Measurements from ENCODE around the gene PRR14. TPM values are rescaled to one million over a fixed set of nuclear protein-coding genes. Genes with fewer than 3 reads are reported as not detected.

The PRR14 gene
- polyA plus RNA-seq, 1 of the 3 experiments (the other 2 are of a cell fraction), result 13.5 TPM

DNA sequence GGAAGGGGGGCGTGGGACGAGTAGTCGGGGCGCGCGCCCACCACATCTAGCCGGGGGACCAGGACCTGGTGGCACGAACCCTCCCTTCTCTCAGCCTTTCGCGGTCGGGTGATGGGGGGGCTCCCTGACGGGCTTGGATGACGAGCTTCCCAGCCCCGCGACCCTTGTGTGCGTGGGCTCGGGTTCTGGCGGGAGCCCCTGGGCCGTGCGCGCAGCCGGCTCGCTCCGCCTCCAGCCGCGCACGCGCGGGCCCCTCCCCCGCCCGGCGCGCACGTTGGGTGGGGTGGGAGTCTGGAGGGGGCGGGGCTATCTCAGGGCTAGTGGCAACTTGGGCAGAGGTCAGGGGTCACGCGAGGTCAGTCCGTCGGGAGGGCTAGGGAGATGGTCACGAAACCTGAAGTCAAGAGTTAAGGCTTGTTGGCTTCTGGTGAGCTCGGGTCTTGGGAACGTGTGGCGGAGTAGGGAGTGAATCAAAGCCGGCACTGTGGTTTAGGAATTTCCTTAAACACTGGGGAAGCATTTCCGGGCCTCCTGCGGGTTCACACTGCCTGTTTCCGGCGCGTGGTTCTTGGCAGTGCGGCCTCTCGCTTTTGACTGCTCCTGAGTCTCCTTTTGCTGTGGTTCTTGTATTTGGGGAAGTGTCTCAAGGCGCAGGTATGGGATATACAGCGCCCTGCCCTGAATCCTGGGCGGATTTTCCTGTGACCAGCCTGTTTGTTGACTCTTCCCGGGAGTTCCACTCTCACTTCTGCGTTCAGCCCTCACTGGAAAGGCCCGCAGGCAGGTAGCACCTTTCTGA, 48.3 kb downstream of the PRR14 start, which contains the start of gene SRCAP:
TSS of gene SRCAP (plus strand) at position 356 of the 799 bp plus-strand sequence. CDS start 1,654 bp downstream, outside the sequence.
- no peaks in the 10 kb centered on the region for H3K9me2 ChIP-seq
- H4K20me1 ChIP-seq (ENCODE audit: insufficient read depth), result peaks cover 12% of the 10 kb centered on the region
- H3K4me2 ChIP-seq, result peak within 1 kb of the TSS; percentile 75
- DNase-seq, result peak; percentile 97
- peaks cover 49% of the 10 kb centered on the region for H3K79me2 ChIP-seq (ENCODE audit: insufficient read depth)
- H3K27ac ChIP-seq (ENCODE audit: low read depth in 2 of 2, low read length in 1 of 2), result peak within 1 kb of the TSS; percentile 99 to 100
- 1% methylated on average over 25 of the region's 57 CpGs for WGBS (ENCODE audit: low lambda C conversion rate)
- ChIA-PET CTCF (interaction anchor here (0.8 to 1.3 kb wide), 2 partner anchors 40 to 197 kb away, joined by 3 to 4 read pairs; partner anchors contain the start of gene FBRS), POLR2A (interaction anchor here (0.6 to 1.1 kb wide), 3 partner anchors 9 to 49 kb away, joined by 3 read pairs; partner anchors contain the start of gene PHKG2)
- H3K27me3 ChIP-seq (ENCODE audit: insufficient read depth), result no peaks in the 10 kb centered on the region
- H3F3A ChIP-seq (replicated peaks; ENCODE audit: insufficient read depth), result no peaks in the 10 kb centered on the region
- H3K9ac ChIP-seq, result peak within 1 kb of the TSS; percentile 100
- H3K4me3 ChIP-seq (ENCODE audit: low read depth in 2 of 2, low read length in 1 of 2), result peak within 1 kb of the TSS; percentile 78
- H3K9me3 ChIP-seq, result no peaks in the 10 kb centered on the region
- peaks cover 19 to 36% of the 10 kb centered on the region in 2 experiments for H3K36me3 ChIP-seq (replicated peaks in 1 of 2; ENCODE audit: control insufficient read depth in 1 of 2, insufficient read depth in 2 of 2, low read length in 1 of 2)
- peak within 1 kb of the TSS; percentile 84; the same call in 1 of the 2 replicates for H2AFZ ChIP-seq (ENCODE audit: low read depth)
- peaks cover 12 to 13% of the 10 kb centered on the region in 2 experiments for H3K4me1 ChIP-seq (ENCODE audit: control insufficient read depth in 1 of 2, insufficient read depth in 2 of 2, low read depth in 1 of 2, low read length in 1 of 2)
- TF ChIP-seq, protein P1, sequence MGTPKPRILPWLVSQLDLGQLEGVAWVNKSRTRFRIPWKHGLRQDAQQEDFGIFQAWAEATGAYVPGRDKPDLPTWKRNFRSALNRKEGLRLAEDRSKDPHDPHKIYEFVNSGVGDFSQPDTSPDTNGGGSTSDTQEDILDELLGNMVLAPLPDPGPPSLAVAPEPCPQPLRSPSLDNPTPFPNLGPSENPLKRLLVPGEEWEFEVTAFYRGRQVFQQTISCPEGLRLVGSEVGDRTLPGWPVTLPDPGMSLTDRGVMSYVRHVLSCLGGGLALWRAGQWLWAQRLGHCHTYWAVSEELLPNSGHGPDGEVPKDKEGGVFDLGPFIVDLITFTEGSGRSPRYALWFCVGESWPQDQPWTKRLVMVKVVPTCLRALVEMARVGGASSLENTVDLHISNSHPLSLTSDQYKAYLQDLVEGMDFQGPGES (IDR thresholded peaks at IDR 0.05; ENCODE audit: low read depth, low read length), result no peak
- TF ChIP-seq YY1 (IDR thresholded peaks at IDR 0.05; ENCODE audit: low read depth) (no peak), TAF1 (IDR thresholded peaks at IDR 0.05; ENCODE audit: borderline replicate concordance, low read depth, low read length) (0 out of 2 replicates have a peak, but pooled peaks have one; percentile 33), EZH2phosphoT487 (IDR thresholded peaks at IDR 0.05; ENCODE audit: borderline replicate concordance, low read depth) (no peak), RXRA (IDR thresholded peaks at IDR 0.05; ENCODE audit: borderline replicate concordance, low read depth) (peak; percentile 27; the same call in 1 of the 2 replicates), FOXM1 (IDR thresholded peaks at IDR 0.05; ENCODE audit: low read depth) (no peak), GATA2 (CRISPR knock-in tag; IDR thresholded peaks at IDR 0.05) (no peak), EP300 (IDR thresholded peaks at IDR 0.05; ENCODE audit: borderline replicate concordance in 1 of 2, low read depth in 1 of 2, low read length in 1 of 2) (no peak), NRF1 (IDR thresholded peaks at IDR 0.05; ENCODE audit: low read depth, low read length) (peak; percentile 78), NFIC (IDR thresholded peaks at IDR 0.05; ENCODE audit: borderline replicate concordance) (no peak), GABPA (IDR thresholded peaks at IDR 0.05; ENCODE audit: low read depth) (peak; percentile 87), FOSL2 (IDR thresholded peaks at IDR 0.05; ENCODE audit: borderline replicate concordance, low read depth) (no peak), ELF1 (IDR thresholded peaks at IDR 0.05) (peak; percentile 79), RFX5 (IDR thresholded peaks at IDR 0.05; ENCODE audit: low read length) (no peak), FOXJ3 (CRISPR knock-in tag; IDR thresholded peaks at IDR 0.05) (no peak), POLR2AphosphoS5 (IDR thresholded peaks at IDR 0.05; ENCODE audit: low read depth, low read length) (no peak), JUND (IDR thresholded peaks at IDR 0.05) (no peak), TEAD4 (IDR thresholded peaks at IDR 0.05; ENCODE audit: borderline replicate concordance, insufficient read depth) (no peak), TCF12 (IDR thresholded peaks at IDR 0.05) (no peak), SIN3A (IDR thresholded peaks at IDR 0.05; ENCODE audit: borderline replicate concordance, low read depth, low read length) (peak; percentile 66; the same call in 1 of the 2 replicates), MEF2A (IDR thresholded peaks at IDR 0.05; ENCODE audit: borderline replicate concordance, low read depth) (no peak), RCOR1 (IDR thresholded peaks at IDR 0.05; ENCODE audit: low read length) (no peak), SMC3 (IDR thresholded peaks at IDR 0.05; ENCODE audit: low read depth, low read length) (no peak), CHD2 (IDR thresholded peaks at IDR 0.05; ENCODE audit: low read length, partially characterized antibody) (peak; percentile 50)
- TF ChIP-seq, protein P2, sequence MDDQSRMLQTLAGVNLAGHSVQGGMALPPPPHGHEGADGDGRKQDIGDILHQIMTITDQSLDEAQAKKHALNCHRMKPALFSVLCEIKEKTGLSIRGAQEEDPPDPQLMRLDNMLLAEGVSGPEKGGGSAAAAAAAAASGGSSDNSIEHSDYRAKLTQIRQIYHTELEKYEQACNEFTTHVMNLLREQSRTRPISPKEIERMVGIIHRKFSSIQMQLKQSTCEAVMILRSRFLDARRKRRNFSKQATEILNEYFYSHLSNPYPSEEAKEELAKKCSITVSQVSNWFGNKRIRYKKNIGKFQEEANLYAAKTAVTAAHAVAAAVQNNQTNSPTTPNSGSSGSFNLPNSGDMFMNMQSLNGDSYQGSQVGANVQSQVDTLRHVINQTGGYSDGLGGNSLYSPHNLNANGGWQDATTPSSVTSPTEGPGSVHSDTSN (IDR thresholded peaks at IDR 0.05), result no peak
- TF ChIP-seq, protein P3, sequence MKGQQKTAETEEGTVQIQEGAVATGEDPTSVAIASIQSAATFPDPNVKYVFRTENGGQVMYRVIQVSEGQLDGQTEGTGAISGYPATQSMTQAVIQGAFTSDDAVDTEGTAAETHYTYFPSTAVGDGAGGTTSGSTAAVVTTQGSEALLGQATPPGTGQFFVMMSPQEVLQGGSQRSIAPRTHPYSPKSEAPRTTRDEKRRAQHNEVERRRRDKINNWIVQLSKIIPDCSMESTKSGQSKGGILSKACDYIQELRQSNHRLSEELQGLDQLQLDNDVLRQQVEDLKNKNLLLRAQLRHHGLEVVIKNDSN (IDR thresholded peaks at IDR 0.05; ENCODE audit: borderline replicate concordance, low read depth), result no peak
- TF ChIP-seq, protein P4, sequence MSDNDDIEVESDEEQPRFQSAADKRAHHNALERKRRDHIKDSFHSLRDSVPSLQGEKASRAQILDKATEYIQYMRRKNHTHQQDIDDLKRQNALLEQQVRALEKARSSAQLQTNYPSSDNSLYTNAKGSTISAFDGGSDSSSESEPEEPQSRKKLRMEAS (IDR thresholded peaks at IDR 0.05; ENCODE audit: low read depth), result peak; percentile 73
- TF ChIP-seq, protein P5, sequence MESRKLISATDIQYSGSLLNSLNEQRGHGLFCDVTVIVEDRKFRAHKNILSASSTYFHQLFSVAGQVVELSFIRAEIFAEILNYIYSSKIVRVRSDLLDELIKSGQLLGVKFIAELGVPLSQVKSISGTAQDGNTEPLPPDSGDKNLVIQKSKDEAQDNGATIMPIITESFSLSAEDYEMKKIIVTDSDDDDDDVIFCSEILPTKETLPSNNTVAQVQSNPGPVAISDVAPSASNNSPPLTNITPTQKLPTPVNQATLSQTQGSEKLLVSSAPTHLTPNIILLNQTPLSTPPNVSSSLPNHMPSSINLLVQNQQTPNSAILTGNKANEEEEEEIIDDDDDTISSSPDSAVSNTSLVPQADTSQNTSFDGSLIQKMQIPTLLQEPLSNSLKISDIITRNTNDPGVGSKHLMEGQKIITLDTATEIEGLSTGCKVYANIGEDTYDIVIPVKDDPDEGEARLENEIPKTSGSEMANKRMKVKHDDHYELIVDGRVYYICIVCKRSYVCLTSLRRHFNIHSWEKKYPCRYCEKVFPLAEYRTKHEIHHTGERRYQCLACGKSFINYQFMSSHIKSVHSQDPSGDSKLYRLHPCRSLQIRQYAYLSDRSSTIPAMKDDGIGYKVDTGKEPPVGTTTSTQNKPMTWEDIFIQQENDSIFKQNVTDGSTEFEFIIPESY (IDR thresholded peaks at IDR 0.05; ENCODE audit: borderline replicate concordance, low read depth), result no peak; the same call in 1 of the 2 replicates

Measured in SK-N-SH (cell line).